GM21723 (cell line): ENCODE data around the gene MIA.
A peak's percentile ranks its signal among the peaks of the same experiment; 100 is the strongest.
"Not testable (repeated sequence)": the region's sequence is repeated elsewhere in the genome, so short reads cannot be mapped to it uniquely, and the experiment has no call there.

Experiments used
- ATAC-seq: cut with Tn5 transposase; IDR thresholded peaks from one replicate; pipeline ENCODE4 v1.9.1; 2021; ENCODE audit warnings: mild to moderate bottlenecking, moderate library complexity; ENCODE audit not compliant: unreplicated experiment

MIA gene

DNA sequence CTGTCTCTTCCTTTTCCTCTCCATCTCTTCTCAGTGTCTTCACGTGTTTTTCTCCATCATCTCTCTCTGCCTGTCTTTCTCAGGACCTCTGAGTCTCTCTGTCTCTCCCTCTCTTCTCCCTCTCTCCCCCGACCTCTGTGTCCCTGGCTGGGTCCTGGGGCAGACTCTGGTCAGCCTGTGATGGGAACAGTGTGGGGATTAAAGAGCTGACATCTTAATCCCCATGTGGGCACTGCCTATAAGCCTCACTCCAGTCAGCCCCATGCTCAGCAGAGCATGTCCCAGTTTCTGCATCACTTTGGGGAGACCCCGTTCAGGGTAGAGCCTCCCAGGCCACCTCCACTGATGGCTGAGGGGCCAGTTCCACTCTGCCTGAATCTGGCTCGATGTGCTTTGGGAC lies 39.9 kb downstream of the MIA start:
- ATAC-seq: no peak

DNA sequence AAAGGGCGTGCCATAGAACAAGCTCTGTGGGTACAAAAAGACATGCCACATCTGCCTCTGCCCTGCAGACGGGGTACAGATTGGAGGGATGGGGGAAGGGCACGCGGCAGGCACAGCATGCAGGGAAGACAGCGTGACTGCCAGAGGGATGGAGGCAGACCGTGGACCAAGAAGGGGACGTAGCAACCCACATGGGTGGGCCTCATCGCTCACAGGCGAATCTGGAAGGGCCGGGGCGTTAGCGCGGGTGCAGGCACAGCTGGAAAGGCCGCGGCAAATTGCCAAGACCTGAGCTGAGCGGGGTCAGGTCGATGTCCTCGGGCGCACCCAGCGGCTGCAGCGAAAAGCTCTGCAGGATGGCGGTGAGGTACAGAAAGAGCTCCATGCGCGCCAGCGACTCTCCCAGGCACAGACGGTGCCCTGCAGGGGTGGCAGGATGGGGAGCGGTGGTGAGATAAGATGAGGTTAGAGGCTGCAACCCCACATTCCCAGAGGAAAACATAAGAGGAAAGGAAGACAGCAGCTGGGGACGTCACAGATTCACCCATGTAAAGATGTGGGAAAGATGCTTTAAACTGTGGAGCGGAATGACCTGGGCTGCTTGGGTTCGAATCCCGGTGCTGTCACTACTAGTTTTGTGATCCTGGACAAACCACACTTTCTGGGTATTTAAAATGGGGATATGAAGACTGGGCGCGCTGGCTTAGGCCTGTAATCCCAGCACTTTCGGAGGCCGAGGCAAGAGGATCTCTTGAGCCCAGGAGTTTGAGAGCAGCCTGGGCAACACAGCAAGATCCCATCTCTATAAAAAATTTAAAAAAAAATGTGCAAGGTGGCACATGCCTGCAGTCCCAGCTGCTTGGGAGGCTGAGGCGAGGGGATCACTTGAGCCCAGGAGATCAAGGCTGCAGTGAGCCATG lies 43.4 kb downstream of the MIA start:
- ATAC-seq: peak; percentile 69

DNA sequence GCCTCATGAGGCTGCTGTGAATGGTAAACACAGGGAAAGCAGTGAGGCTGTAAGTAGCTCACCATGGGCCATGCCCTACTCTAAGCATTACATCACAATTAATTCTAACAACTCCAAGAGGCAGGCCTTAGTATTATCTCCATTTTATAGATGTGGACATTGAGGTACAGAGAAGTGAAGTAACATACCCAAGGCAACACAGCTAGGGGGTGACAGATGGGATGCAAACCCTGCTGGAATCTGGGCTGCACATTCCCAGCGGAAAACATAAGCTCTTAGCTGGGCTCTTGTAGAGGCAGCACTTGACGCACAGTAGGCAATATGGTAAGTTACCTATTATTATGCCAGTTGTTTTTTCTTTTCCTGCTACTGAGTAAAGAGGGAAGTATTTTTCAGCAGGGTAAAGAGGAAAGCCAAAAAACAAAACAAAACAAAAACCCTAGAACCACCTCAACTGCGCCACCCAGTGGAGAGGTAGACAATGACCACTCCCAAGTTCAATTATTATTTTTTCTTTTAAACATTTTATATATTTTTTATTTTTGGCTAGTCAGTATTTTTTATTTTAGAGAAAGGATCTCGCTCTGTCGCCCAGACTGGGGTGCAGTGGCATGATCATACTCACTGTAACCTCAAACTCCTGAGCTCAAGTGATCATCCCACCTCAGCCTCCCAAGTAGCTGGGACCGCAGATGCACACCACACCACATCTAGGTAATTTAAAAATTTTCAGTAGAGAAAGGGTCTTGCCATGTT lies 44.3 kb downstream of the MIA start:
- ATAC-seq: not testable (repeated sequence)

DNA sequence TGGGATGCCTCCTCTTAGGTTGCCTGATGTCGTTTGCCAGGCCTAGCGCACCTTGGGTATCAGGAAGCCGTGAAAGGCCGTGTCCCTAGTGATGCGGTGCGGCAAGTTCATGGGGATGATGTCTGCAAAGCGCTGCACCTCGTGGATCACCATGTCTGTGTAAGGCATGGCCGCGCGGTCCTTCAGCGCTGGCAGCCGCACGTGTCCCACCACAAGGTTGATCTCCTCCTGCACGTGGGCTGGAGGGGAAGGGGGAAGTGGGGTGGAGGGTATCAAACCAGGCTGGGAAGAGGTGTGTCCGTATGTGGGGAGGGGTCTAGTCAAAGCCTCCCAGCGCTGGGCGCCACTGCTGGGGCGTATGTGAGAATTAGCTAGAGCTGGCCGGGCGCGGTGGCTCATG lies 46.8 kb downstream of the MIA start:
- no peak for ATAC-seq

DNA sequence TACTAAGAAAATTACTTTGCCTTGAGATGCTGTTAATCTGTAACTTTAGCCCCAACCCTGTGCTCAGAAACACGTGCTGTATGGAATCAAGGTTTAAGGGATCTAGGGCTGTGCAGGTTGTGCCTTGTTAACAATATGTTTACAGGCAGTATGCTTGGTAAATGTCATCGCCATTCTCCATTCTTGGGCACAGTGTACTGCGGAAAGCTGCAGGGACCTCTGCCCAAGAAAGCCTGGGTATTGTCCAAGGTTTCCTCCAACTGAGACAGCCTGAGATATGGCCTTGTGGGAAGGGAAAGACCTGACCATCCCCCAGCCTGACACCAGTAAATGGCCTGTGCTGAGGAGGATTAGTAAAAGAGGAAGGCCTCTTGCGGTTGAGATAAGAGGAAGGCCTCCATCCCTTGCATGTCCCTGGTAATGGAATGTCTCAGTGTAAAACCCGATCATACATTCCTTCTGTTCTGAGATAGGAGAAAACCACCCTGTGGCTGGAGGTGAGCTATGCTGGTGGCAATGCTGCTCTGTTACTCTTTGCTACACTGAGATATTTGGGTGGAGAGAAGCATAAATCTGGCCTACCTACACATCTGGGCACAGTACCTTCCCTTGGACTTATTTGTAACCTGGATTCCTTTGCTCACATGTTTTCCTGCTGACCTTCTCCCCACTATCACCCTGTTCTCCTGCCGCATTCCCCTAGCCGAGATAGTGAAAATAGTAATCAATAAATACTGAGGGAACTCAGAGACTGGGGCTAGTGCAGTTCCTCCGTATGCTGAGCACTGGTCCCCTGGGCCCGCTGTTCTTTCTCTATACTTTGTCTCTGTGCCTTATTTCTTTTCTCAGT lies 47.6 kb downstream of the MIA start:
- not testable (repeated sequence) for ATAC-seq

DNA sequence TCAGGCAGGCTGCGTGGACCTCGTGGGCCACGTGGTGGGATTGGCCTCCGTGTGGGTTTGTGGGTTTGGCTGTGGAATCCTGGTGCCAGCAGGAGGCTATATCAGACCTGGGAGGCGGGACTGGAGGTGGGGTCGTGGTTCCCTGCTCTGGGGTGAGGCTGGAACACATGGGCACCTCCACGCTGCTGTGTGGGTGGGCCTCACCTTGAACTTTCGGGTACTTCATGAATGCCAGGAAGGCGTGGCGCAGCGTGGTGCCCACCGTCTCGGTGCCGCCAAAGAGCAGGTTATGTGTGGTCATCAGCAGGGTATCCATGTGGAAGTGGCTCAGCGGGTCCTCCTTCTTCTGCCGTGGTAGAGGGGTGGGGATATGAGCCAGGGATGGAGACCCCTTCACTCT lies 49.6 kb downstream of the MIA start:
- not testable (repeated sequence) for ATAC-seq

DNA sequence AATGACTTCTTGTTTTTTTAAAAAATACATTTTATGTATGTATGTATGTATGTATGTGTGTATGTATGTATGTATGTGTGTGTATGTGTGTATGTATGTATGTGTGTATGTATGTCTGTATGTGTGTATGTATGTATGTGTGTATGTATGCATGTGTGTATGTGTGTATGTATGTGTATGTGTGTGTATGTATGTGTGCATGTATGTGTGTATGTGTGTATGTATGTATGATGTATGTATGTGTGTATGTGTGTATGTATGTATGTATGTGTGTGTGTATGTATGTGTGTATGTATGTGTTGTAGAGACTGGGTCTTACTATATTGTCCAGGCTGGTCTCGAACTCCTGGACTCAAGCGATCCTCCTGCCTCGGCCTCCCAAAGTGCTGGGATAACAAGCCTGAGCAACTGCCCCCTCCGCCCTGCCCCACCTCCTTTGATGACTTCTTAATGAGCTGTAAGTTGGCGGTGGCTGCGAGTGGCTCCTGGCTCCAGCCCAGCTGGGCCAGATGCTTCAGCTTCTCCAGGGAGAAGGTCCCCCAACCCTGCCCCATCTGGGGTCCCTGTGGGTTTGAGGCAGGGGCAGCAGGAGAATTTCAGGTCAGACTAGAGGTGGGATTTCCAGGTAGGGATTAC lies 50.3 kb downstream of the MIA start:
- not testable (repeated sequence) for ATAC-seq

DNA sequence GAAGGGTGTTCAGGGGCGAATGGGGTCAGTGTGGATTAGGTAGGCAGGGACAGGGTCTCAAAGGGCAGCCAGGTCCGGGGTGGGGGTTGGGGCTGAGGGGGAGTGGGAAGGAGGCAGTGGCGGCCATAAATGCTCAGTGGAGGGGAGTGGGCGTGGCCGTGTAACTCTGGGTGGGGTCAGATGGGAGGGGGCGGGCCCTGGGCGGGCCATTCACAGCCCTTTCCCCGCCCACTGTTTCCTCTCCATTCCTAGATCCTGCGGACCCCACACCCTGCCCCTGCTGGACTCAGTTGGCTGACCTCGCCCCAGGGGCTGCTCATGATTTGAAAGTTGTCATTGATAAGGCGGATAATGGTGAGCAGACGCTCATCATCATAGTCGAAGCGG lies 51.0 kb downstream of the MIA start:
- ATAC-seq: not testable (repeated sequence)

DNA sequence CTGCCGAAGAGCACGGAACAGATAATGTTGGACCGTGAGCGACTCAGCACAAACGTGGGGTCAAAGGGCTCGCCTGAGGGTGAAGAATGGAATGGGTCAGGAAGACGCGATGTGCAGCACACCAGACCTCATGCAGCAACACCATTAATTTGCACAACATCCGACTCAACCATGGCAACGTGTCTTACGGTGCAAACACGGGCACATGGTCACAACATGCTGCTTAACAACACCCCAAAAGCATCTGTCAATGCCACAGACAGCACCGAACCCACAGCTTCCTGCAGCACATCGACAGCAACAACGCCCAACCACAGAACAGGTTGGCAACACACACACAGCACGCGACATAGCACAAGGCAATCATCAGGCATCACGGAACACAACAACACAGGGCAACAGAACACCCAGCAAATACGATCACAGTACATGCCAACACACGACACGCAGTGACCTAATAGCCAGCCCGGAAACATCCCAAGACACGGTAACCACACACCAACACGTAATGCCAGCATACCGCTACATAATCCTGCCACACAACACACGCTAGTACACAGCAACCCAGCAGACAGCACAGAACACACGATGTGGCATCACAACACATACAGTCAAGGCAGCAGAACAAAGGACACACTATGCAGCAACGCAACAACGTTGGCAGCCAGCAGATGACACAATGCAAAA lies 51.5 kb downstream of the MIA start:
- not testable (repeated sequence) for ATAC-seq
